NK-92 (cell line): Measurements from ENCODE around the gene FEZ2.

ENCODE experiments used
- DNase-seq: peaks from one replicate; lab custom pipeline; 2025; ENCODE audit not compliant: unreplicated experiment; lab: John Stamatoyannopoulos, UW

FEZ2 gene

DNA sequence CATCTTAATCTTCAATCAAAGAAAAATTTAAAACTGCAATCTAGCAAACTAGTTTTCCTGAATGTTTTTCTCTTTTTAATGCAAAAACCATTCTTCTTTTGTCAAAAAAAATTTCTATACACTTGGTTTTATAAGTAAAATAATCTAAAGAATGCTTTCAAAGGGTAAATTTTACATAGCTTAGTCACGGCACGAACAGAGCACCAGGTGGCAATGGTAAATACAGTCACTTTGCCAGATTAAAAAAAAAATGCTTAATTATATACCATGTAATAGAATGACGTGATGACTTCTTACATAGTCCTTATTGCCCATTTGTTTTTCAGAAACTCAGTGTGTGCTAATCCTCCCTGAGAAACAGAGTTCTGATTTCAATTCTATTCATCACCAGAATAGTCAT, 10.4 kb downstream of the FEZ2 start:
- no peak for DNase-seq

DNA sequence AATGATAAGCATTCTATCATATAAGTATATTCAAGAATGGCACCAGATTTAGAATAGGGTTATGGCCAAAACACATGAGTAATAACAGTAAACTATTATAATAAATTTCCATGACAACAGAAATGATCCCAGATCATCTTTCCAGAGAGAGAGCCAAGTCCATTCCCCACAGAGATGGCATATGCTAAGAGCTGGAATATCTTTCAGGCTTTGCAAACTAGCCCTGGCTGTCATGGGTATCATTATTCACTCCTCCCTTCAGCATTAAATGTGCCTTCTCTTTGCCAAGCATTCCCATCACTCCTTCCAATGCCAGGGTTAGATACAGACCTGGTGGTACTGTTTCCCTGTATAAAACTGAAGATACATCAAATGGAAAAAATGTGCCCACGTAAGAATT, 10.9 kb downstream of the FEZ2 start:
- no peak for DNase-seq

DNA sequence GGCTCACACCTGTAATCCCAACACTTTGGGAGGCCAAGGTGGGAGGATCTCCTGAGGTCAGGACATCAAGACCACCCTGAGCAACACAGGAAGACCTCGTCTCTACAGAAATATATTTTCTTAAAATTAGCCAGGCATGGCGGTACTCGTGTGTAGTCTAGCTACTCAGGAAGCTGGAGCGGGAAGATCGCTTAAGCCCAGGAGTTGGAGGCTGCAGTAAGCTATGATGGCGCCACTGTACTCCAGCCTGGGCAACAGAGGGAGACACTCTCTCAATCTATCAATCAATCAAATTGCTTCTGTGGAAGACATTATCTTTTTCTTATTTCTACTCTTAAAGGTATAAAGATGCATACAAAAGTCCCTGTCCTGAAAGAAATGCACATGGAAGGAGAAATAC, 11.3 kb downstream of the FEZ2 start:
- no peak for DNase-seq

GRCh38 chr2:36584148-36584794, 13.7 kb downstream of the FEZ2 start:
- DNase-seq, result no peak

DNA sequence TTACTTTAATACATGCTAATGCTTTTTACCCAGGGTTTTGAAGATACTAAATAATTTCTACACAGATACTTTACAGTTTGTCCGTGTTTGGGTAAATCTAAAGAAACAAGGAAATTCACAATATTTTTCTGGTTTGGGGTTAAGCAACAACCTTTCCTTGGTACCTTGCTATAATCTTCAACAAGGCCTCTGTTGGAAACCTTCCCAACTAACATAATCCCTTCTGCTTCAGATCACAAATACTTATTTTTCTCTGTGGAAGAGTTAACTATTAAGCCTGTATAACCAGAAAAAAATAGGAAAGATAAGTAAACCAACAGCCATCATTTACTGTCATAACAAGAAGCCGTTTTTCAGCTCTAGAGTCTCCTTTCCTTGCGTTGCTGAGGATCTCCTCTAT, 15.0 kb downstream of the FEZ2 start:
- DNase-seq, result no peak

GRCh38 chr2:36582538-36582937, 15.4 kb downstream of the FEZ2 start:
- DNase-seq, result no peak

- no peak for DNase-seq
These were observed 18.7 kb downstream of the FEZ2 start for GRCh38 chr2:36579297-36579664.

DNA sequence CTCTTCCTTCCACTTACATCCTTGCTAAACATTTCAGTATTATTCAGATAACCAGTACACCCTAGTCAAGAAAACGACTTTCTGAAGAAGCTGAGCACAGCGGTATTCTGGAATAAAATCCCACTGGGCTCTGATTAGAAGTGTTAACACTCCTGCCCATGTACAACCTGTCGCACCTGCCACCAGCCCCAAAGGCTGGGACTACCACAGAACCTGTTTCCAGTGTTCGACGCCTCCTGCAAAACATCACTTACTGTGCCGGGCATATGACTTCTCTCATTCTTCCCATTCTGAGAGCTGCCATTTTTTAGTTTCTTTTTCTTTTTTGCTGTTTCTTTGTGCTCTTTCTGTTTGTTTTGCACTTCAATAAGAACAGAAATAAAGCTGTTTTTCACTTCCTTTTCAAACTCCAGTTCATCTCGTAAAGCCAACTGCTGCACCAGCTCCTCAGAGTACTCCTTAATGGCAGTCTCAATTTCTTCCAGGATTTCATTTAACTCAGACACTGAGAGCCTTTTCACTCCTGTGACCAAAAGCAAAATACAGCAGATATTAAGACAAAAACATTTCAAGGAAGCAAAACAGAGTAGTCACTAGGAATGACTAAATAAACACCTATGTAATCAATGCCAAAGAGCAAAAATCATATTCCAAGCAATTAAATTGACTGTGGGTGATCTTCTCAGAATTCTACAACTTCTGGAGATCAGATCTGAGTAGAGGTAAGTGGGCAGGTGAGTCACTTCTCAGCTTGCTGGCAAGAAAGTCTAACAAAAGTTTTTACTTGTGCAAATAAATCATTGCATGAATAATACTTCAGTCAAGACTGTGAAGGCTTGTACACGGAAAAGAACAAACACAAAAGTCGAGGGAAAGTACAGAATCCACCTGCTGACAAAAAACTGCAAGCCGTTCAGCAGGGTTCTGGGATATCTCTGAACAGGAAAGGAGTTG, 19.3 kb downstream of the FEZ2 start:
- DNase-seq, result no peak

GRCh38 chr2:36577884-36578283, 20.1 kb downstream of the FEZ2 start:
- DNase-seq, result no peak

GRCh38 chr2:36574560-36574959, 23.4 kb downstream of the FEZ2 start:
- no peak for DNase-seq

- DNase-seq, result no peak
These were observed 24.8 kb downstream of the FEZ2 start for GRCh38 chr2:36573165-36573564.

GRCh38 chr2:36572719-36573059, 25.3 kb downstream of the FEZ2 start:
- DNase-seq, result no peak

DNA sequence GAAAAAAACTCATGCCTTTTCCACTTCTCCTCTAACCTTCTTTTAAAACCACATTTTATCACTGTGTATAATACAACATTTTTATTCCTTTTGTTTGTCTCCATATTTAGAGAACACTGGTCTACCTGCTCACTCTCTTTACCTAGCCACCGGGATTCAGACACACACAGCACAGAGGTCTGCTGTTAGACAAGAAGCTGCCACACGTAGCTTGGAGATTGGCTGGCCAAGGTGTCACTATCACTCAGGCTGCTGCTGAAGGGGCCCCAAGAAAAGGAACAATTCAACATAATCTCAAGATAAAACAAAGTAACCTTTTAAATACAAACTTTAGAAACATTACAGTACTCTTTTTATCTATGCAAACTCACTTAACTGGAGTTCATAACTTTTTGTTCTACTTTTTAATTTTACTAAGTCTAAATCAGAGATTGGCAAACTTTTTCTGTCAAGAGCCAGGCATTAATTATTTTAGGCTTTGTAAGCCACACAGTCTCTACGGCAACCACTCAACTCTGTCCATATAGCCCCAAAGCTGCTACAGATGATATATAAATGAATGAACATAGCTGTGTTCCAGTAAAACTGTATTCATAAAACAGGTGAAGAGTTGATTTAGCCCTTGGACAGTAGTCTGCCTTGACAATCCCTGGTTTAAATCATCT, 25.8 kb downstream of the FEZ2 start:
- DNase-seq, result no peak

GRCh38 chr2:36570416-36570815, 27.6 kb downstream of the FEZ2 start:
- no peak for DNase-seq

DNA sequence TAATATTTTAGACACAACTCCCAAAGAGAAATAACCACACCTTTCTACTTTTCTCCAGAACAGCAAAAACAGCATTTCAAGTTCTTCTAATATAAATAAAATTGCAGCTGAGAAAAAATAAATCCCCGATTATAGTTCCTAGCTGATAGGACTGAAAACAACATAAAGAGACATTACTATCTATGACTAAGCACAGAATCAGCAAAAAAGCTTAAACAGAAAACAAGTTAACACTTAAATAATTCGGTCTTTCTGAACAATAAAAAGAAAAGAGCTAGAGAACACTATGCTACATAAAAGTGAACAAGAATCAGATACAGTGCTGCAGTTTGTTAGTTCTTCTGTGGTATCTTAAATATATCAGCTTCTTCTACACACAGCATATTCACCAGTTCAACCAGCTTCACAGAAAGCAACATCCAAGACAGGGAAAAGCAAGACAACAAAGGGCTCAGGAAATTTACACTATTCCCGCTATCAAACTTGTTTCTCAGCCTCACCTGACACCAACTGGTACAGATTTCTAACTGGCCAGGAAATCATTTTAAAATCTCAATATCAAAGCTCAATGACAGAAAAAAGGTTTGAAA, 28.6 kb downstream of the FEZ2 start:
- DNase-seq, result no peak

DNA sequence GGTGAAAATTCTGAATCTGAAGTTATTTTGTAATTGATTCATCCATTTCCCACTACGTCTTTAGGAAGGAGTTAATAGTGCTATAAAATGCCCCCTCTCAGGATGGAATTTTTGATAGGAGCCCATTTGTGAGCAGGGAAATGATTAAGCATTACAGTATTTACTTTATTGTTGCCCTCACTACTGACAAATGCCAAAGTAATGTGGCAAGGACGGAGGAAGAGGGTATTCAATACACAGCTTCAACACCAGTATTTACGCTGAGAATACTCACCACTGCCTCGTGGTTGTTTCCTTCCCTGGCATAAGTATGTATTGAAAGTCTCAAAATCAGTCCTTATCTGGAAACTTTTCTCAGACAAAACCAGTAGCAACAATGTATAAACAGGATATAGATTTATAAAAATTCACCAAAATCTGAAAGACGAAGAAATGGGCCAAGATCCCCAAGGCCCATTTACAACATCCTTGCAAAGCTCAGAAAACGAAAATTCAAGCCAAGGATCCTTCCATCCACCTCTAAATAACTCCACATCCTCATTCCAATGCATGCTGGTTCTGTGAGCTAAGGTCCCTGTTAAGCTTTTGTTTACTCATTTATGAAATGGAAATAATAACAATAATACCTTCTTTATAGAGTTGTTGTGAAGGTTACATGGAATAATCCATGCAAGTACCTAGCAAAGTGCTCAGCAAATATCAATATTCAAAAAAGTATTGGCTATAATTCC, 29.3 kb downstream of the FEZ2 start:
- no peak for DNase-seq

DNA sequence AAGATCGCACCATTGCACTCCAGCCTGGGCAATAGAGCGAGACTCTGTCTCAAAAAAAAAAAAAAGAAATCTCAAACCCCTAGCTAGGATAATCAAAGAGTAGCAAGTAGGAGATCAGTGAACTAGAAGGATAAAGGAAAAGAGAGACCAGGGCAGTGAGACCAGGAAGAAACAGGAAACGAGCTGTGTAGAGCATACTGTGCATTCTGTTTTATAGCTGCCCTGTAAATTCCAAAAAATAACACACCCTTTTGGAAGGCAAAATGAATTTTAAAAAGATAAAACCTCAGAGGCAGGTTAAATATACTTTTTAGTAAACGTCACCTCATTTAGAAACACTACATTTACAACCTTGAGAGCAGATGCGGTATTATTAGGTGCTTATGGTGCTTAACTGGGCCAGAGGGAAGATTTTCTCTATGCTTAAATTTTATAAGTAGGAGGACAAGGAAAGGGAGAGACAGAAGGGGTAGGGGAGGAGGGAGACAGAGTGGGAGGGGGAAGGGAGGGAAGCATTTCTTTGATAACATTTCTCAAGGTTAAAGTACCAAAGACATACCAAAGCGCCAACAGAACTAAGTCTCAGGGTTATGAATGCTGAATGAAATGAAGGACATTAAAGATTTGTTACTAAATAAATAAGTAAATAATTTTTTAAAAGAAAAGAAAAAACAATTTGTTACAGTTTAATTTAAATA, 30.1 kb downstream of the FEZ2 start:
- no peak for DNase-seq

DNA sequence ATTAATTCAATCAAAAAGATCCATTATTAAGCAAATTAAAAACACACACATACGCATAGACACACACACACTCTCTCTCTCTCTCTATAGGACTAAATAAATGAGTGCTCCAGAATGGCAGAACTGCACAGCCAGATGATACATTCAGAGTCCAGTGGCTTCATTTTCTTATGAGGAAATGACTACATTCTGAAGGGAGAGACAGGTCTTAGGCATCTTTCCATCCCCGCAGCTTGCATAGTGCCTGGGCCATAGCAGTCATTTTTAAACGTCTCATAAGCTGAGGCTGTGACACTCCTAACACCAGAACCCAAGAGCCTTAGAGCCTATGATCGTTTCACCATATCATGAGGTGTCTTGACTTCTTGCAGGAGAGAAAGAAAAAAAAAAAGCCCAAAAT, 31.1 kb downstream of the FEZ2 start:
- DNase-seq, result no peak

- DNase-seq, result no peak
These were observed 32.3 kb downstream of the FEZ2 start for GRCh38 chr2:36565712-36566111.

DNA sequence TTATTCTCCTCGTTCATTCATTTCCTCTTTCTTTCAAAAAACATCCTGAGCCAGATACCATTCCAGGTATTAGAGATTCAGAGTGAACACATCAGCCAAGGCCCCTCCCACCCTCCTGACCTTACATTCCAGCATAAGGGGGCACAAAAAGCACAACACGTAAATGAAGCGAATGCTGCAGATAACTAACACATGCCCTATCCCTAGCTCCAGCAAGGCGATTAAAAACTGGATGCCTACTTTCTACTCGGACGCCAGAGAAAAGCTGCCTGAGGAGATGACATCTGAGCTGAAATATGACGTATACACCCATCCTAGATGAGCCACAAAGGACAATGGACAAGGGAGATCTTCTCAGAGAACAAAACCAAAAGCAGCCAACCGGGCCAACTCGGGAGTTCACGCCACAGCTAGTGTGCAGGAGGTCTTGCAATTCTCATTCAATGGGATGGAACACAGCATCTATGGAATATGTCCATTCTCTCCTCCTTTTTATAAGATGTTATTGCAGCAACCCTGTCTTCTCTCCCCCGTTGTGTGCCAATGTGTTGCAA, 33.5 kb downstream of the FEZ2 start:
- DNase-seq, result no peak
